Type B pancreatic cell (in vitro differentiated cells): Measurements from ENCODE around the gene EPS15. TPM values are rescaled to one million over a fixed set of nuclear protein-coding genes. Genes with fewer than 3 reads are reported as not detected.
"Not testable (repeated sequence)": the region's sequence is repeated elsewhere in the genome, so short reads cannot be mapped to it uniquely, and the experiment has no call there.

ENCODE experiments used
- DNase-seq: peaks from one replicate; pipeline ENCODE4 v3.0.0; 2021; ENCODE audit warnings: mixed read lengths; ENCODE audit not compliant: unreplicated experiment; ENCODE audit errors: extremely low spot score
- H3K27ac Mint-ChIP-seq: 2 replicates; pipeline ENCODE4 v1.8.0; 2021; ENCODE audit warnings: mild to moderate bottlenecking, mixed read lengths
- H3K27me3 Mint-ChIP-seq: 2 replicates; pipeline ENCODE4 v1.8.0; 2021; ENCODE audit warnings: mixed read lengths
- H3K36me3 Mint-ChIP-seq: 2 replicates; pipeline ENCODE4 v1.8.0; 2021; ENCODE audit warnings: mixed read lengths
- H3K4me1 Mint-ChIP-seq: one replicate; pipeline ENCODE4 v1.8.0; 2021; ENCODE audit warnings: mixed read lengths; ENCODE audit not compliant: unreplicated experiment
- H3K4me3 Mint-ChIP-seq: 2 replicates; pipeline ENCODE4 v1.8.0; 2021; ENCODE audit warnings: mild to moderate bottlenecking, mixed read lengths
- H3K9me3 Mint-ChIP-seq: 2 replicates; pipeline ENCODE4 v1.8.0; 2021; ENCODE audit warnings: mixed read lengths
- total RNA-seq: library from RNA; stranded (reverse); gene quantifications from 2 replicates; pipeline ENCODE4 v1.2.1, GENCODE V29; 2021; ENCODE audit warnings: low replicate concordance
- TF ChIP-seq, protein P1 (sequence below): fragments of 200-600 bp; sonication (generic); conservative IDR thresholded peaks from 2 replicates; pipeline ENCODE4 v1.5.0; 2021; ENCODE audit warnings: antibody characterized with exemption, mild to moderate bottlenecking

Gene EPS15
- total RNA-seq, 1 donor from 2014 or later, result 49.4 TPM

DNA sequence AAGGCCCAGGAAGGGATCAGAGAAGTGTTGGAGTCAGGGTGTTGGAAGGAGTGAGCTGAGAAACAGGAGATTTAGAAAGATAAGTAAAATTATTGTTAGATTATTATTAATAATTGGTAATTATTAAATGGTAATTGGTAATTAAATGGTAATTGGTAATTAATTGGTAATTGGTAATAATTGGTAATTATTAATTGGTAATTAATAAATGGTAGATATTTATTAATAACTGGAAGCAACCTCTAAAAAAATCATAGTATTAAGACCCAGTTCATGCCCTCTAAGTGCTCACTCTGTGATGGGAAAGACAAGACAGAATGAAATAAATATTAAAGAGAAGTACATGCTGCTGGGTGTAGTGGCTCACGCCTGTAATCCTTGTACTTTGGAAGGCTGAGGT, 13.8 kb upstream of the EPS15 start:
- H3K27me3 Mint-ChIP-seq, result no peaks in the 10 kb centered on the region
- H3K4me1 Mint-ChIP-seq, result no peaks in the 10 kb centered on the region
- no peak overlapping the region for H3K27ac Mint-ChIP-seq
- no peak overlapping the region for H3K4me3 Mint-ChIP-seq
- TF ChIP-seq, protein P1, sequence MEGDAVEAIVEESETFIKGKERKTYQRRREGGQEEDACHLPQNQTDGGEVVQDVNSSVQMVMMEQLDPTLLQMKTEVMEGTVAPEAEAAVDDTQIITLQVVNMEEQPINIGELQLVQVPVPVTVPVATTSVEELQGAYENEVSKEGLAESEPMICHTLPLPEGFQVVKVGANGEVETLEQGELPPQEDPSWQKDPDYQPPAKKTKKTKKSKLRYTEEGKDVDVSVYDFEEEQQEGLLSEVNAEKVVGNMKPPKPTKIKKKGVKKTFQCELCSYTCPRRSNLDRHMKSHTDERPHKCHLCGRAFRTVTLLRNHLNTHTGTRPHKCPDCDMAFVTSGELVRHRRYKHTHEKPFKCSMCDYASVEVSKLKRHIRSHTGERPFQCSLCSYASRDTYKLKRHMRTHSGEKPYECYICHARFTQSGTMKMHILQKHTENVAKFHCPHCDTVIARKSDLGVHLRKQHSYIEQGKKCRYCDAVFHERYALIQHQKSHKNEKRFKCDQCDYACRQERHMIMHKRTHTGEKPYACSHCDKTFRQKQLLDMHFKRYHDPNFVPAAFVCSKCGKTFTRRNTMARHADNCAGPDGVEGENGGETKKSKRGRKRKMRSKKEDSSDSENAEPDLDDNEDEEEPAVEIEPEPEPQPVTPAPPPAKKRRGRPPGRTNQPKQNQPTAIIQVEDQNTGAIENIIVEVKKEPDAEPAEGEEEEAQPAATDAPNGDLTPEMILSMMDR, result no peak
- DNase-seq, result no peak
- H3K9me3 Mint-ChIP-seq, result no peaks in the 10 kb centered on the region
- H3K36me3 Mint-ChIP-seq, result no peaks in the 10 kb centered on the region

DNA sequence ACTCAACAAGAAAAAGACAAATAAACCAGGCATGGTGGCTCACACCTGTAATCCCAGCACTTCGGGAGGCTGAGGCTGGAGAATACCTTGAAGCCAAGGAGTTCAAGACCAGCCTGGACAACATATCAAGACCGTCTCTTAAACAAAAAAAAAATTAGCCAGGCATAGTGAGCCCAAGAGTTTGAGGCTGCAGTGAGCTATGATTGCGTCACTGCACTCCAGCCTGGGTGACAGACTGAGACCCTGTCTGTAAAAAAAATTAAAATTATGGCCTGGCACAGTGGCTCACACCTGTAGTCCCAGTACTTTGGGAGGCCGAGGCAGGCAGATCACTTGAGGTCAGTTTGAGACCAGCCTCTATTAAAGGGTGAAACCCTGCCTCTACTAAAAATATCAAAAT, 11.4 kb upstream of the EPS15 start:
- not testable (repeated sequence) for H3K4me3 Mint-ChIP-seq, H3K36me3 Mint-ChIP-seq, H3K27me3 Mint-ChIP-seq, H3K9me3 Mint-ChIP-seq, DNase-seq, H3K27ac Mint-ChIP-seq, H3K4me1 Mint-ChIP-seq

DNA sequence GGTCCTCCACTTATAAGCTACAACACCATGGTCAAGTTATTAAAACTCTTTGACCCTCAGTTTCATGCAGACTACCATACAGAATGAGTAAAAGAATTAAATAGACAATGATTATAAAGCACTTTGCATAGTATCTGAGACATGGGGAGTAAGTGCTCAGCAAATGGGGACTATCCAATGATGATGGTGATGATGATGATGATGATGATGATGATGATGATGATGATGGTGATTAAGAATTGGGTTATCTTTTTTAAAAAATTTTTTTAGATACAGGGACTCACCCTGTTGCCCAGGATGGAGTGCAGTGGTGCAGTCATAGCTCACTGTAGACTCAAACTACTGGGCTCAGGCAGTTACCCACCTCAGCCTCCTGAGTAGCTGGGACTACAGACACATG, 8.1 kb upstream of the EPS15 start:
- no peak overlapping the region for H3K27ac Mint-ChIP-seq
- no peaks in the 10 kb centered on the region for H3K4me1 Mint-ChIP-seq
- H3K27me3 Mint-ChIP-seq, result no peaks in the 10 kb centered on the region
- TF ChIP-seq, protein P1, result no peak
- H3K36me3 Mint-ChIP-seq, result no peaks in the 10 kb centered on the region
- H3K4me3 Mint-ChIP-seq, result no peak overlapping the region
- no peak for DNase-seq
- no peaks in the 10 kb centered on the region for H3K9me3 Mint-ChIP-seq

DNA sequence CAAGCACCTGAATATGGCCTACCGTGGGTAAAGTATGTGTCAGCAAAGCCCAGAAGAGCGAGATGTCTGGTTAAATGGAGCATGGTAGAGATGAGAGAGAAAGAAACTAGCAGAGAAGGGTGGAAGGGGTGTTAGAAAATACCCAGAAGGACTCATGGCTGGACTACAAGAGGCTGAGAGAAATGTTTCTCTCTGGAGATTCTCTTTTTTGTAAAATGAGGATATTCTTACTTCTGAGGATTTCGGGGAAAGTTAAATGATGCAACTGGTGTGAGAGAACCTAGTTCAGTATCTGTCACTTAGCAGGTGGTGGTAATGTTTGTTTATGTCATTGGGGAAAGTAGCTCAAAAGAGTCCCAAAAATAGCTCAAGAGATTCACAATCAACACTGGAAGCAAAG, 7.2 kb upstream of the EPS15 start:
- Mint-ChIP-seq H3K27ac (no peak overlapping the region), H3K36me3 (no peaks in the 10 kb centered on the region), H3K9me3 (no peaks in the 10 kb centered on the region), H3K4me1 (no peaks in the 10 kb centered on the region), H3K4me3 (no peak overlapping the region), H3K27me3 (no peaks in the 10 kb centered on the region)
- TF ChIP-seq, protein P1, result no peak
- no peak for DNase-seq

DNA sequence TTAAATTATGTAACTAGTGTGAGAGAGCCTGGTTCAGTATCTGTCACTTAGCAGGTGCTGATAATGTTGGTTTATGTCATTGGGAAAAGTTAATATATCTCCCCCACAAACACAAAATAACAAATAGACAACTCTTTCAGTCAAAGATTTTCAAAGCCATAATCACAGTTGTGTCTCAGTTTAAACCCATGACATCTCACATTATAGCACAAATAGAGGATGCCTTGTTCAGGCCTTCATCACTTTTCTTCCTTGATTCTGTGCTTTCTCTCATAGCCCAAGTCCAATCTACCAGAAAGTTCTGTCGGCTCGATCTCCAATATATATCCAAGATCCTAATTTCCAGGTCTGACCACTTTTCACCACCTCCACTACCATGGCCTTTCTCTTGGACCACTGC, 6.2 kb upstream of the EPS15 start:
- Mint-ChIP-seq H3K27me3 (no peaks in the 10 kb centered on the region), H3K9me3 (no peaks in the 10 kb centered on the region), H3K4me3 (no peak overlapping the region), H3K27ac (no peak overlapping the region), H3K36me3 (no peaks in the 10 kb centered on the region), H3K4me1 (no peaks in the 10 kb centered on the region)
- DNase-seq, result no peak
- TF ChIP-seq, protein P1, result no peak

DNA sequence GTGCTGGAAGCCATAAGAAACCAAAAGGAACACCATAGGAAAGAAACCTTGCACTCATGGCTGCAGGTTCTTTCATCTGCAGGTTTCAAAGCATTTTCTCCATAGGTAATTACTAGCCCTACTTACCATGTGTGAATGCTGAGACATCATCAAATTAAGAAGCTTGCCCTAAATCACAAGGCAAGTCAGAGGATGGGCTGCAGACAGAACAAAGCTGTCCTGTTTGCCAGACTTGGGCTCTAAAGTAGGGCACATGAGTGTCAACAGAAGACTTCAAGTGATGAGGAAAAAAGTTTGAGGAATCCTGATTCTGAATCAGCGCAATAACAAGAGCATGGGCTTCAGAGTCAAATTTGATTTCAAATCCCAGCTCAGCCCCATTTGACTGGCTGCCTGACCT, 5.8 kb upstream of the EPS15 start:
- H3K9me3 Mint-ChIP-seq, result no peaks in the 10 kb centered on the region
- no peak overlapping the region for H3K4me3 Mint-ChIP-seq
- no peaks in the 10 kb centered on the region for H3K27me3 Mint-ChIP-seq
- no peak overlapping the region for H3K27ac Mint-ChIP-seq
- H3K36me3 Mint-ChIP-seq, result no peaks in the 10 kb centered on the region
- no peak for DNase-seq
- H3K4me1 Mint-ChIP-seq, result no peaks in the 10 kb centered on the region
- TF ChIP-seq, protein P1, result no peak
